GM21515 (cell line): ENCODE data around the gene MYO15A.

Source experiments
- ATAC-seq: cut with Tn5 transposase; IDR thresholded peaks from one replicate; pipeline ENCODE4 v1.9.1; 2021; ENCODE audit not compliant: unreplicated experiment

The MYO15A gene

DNA sequence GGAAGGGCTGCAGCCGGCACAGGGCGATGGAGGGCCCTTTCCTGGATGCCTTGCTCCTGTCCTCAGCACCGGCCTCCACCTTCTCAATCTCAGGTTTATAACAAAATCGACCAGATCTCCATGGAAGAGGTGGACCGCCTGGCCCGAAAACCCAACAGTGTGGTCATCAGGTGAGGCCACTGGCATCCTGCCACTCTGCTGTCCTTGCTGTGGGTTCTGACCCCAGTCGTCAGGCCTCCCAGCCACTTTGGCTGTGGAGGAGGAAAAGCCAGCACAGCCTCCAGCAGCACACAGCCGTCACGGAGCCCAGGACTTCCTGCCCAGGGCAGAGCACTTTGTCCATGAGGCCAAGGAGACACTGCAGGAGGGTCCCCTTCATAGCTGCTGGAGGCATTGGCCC is 6.7 kb upstream of the MYO15A start:
- ATAC-seq: no peak

DNA sequence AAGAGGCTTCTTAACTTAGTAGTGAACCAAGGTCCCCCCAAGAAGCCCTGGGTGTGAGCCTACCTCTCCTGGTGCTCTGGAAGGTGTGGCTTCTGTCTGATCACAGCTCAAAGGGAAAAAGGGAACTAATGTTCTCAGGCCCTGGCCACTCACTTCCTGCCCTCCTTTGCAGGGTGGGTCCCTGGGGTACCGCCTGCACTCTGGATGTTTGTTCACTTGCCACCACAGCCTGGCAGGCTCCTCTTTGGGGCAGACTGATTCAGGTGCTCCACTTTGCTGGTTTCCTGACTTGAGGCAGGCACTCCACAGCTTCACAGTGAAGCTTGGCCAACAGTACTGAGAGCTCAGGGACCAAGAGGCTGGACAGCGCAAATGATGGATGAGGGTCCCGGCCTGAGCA is 5.9 kb upstream of the MYO15A start:
- ATAC-seq: no peak

DNA sequence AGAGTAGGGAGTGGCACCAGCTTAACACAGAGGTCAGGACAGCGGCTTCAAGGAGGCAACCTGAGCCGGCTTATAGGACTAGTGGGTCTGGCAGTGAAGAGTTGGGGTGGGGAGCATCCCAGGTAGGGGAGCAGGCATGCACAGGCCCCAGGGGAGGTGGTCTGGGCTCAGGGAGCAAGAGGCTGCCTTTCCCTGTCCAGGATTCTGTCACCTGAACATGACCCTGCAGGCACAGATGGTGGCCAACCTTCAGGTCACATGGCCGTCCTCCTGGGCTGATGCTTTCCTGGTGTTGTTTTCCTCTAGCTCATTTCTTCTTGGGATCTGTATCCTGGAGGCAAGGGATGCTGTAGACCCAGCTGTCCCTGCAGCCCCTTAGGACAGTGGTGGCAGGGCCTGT is 3.5 kb upstream of the MYO15A start:
- no peak for ATAC-seq

DNA sequence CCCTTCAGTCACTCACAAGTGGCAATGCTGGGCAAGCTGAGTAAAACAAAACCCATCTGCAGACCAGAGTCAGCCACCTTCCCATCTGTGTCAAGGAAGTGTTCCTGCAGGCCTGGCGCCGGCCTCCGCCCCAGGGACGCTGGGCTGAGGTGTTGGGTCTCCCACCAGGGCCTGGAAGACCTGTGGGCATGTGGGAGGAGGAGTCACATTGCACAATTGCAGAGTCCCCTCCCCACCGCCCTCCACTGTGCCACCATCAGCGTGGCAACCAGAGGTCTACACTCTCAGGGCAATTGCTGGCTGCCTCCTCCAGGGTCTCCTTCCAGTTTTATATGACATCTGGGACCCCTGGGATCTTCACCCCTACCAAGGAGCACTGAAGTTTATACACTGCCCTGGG is 3.0 kb upstream of the MYO15A start:
- no peak for ATAC-seq

DNA sequence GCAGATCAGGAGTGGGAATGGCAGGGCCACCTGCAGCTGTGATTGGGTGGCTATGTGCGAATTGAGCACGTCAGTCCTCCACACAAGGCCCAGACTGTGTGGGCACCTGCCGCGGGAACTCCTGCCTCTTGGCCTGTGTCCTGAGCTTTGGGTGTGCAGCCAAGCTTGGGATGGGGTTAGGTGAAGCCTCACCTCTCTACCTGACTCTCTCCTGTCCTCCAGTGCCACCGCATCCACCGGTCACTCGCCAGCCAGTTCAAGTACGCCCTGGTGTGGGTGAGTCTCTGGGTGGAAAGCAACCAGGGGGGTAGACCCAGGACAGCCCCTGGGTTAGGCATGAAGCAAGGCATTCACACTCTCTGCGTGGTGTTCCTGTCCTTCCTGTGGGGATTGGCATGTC is 2.3 kb upstream of the MYO15A start:
- no peak for ATAC-seq

DNA sequence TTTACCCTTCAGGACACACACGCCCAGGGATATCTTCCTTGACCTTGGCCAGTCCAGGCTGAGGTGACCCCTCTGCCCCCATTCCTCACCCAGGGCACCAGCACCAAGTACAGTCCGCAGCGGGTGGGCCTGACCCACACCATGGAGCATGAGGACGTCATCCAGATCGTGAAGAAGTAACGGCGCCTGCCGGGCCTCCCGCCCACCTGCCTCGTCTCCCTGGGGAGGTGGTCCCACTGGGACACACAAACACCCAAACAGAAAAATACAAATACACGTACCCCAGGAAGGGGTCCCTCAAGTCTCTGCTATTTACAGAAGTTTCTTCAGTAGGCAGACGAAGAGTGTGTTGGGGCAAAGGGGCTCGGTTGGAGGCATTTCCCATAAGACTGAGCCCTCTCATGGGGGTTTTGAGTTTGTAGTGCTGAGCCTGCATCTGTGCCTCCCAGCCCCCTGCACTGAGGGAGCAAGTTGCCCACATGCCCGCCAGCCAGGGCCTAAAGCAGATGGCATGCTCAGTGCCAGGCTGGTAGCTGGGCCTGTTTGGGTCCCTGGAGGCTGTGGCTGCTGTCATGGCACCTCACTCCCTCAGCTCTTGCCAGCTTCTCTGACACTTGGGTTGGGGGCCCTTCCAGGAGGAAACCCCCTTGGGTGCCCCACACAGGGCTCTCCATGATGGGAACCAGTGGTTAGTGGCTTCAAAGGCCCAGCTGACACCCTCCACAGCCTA is 1.3 kb upstream of the MYO15A start:
- no peak for ATAC-seq

DNA sequence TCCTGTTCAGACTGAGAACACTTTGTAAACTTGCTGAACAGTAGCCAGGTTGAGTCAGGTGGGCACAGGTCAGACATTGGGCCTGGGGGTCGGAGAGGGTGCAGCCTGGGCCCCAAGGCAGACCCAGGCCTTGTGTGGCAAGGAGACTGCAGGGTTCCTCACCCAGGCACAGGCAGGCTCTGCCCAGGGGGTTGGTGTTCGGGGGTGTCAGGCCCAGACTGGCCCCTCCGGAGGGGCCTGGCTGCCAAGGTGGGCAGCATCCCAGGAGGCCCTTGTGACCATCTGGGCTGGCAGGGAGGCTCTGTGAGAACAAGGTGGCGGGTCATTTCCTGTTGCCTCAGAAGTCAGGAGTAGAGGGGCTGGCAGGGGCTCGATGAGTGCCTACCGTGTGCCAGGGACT is 585 bp upstream of the MYO15A start:
- no peak for ATAC-seq

DNA sequence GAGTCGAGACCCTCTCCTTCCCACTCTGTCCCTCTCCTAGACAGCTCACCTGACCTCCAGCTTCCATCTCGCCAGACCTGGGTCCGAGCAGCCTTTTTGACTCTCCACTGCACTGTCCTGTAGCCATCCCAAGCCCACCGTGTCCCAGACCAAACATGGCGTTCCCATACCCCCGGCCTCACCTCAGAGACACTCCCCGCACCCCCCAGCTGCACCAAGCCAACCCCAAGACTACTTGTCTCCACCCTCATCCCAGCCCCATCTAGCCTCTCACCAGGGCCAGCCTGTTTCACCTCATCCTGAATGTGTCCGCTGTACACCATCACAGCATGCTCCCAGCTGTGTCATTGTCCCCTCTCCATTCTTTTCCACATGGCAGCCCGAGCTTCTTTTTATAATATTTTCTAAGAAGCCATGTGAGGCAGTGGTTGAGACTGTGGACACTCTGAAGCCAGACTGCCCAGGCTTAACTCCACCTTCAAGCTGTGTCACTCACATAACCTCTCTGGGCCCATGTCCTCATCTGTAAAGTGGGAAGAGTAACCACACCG is 1.5 kb downstream of the MYO15A start:
- ATAC-seq: no peak

DNA sequence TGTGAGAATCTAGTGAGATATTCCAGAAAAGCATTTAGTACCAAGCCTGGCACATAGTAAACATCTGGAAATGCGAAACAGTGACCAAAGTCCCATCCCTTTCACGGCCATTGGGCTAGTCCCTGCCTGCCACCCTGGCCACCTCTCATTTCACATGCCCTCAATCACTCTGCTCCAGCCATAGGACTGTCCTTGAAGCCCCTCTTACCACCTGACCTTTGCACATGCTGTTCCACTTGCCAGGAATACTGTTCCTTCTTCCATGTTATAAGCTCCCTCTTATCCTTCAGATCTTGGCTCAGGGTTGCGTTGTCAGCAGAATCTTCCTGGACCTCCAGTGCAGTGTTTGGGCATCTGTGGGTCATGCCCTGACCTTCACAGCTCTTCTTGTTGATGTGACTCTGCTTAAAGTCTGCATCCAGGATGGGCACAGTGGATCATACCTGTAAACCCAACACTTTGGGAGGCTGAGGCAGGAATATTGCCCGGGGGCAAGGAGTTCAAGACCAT is 2.1 kb downstream of the MYO15A start:
- ATAC-seq: no peak

DNA sequence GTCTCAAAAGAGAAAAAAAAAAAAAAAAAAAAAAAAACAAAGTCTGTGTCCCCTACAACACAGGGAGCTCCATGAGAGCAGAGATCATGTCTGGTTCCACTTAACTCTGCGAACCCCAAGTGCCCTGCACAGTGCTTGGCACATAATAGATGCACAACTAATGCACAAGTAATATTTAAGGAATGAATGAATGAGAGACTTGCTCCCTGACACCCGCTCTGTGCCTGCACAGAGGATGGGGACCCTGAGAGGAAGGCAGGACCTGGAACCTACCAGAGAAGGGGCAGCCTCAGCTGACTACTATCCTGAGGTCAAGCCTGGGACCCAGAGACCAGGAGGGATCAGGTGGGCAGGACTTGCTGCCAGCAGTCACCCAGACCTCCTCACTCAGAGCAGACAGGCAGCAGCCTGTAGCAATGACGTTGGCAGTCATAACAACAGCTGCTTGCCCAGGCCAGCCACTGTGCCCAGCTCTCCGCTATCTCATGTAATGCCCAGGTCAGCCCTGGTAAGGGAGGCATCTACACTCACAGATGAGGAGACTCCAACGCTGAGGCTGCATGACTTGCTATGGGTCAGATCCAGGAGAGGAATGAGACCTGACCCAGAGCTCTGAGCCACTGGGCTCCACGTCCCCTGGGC is 2.9 kb downstream of the MYO15A start:
- ATAC-seq: no peak

DNA sequence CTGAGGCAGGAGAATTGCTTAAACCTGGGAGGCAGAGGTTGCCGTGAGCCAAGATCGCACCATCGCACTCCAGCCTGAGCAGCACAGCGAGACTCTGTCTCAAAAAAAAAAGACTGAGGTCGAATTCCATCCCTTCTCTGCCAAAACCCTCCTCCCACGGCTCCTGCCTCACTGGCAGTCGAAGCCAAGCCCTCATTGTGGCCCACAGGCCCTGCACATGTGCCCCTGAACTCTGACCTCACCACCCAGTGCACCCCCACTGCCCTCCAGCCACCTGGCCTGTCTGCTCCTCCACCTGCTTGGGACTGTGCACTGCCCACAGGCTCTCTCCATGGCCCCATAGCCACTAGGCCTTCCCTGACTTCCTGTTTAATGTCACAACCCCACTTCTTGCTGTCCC is 7.0 kb downstream of the MYO15A start:
- ATAC-seq: no peak

DNA sequence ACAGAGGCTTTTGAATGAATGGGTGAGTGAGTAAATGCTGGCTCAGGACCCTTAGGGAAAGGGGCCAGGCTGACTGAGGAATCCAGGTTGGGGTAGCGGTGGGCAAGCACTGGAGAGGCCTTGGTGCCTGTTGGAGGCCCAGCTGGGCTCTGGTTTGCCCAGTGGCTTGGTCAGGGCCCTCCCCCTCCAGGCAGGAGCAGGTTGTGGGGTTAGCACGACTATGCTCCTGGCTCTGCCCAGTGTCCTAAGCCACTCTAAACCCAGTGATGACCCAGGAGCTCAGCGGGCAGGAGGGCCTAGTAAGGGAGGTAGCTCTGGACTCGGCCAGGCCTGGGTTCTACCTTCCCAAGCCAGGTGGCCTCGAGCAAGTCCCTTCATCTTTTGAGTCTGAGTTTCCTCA is 7.5 kb downstream of the MYO15A start:
- ATAC-seq: no peak

DNA sequence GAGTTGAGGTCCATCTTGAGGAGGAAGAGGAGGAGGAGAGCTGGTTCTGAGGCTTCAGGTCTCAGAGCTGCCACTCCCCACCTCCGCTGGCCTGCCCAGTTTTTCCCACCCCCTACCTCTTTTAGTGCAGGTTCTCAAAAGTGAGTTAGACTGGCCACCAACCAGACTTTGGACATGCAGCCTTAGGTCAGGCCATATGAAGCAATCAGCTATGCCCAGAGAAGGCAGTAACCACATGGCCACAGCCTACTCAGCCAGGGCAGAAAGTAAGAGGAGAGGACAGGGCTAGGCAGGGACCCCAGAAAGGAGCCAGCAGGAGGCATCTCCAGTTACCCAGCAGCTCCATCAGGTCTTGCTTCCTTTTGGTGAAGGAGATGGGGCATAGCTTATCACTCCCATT is 9.0 kb downstream of the MYO15A start:
- no peak for ATAC-seq

DNA sequence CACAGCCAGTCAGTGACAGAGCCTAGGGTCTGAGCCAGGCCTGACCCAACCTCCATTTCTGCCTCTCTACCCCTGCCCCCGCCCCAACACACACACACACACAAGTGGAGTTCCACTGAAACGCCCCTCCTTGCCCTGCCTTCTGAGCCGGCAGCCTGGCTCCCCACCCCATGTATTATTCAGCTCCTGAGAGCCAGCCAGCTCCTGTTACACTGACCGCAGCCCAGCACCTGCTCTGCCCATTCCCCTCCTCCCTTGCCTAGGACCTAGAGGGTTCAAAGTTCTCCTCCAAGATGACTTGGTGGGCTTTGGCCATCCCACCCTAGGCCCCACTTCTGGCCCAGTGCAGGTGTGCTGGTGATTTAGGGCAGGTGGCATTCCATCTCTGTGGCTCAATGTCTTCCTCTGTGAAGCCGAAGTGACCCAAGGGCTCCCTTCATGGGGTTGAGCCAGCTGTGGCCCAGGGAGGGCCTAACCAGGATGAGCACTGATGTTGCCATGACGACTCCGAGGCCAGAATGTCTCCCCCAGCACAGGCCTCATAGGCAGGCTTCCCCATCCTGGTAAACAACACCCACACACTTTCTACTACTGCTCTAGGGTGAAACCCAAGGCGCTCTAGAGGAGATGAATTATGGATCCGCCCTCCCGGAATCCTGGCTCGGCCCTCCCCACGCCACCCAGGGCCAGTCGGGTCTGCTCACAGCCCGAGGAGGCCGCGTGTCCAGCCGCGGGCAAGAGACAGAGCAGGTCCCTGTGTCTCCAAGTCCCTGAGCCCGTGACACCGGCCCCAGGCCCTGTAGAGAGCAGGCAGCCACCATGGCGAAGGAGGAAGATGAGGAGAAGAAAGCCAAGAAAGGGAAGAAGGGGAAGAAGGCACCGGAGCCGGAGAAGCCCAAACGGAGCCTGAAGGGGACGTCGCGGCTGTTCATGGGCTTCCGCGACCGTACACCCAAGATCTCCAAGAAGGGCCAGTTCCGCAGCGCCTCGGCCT is 9.7 kb downstream of the MYO15A start:
- no peak for ATAC-seq

DNA sequence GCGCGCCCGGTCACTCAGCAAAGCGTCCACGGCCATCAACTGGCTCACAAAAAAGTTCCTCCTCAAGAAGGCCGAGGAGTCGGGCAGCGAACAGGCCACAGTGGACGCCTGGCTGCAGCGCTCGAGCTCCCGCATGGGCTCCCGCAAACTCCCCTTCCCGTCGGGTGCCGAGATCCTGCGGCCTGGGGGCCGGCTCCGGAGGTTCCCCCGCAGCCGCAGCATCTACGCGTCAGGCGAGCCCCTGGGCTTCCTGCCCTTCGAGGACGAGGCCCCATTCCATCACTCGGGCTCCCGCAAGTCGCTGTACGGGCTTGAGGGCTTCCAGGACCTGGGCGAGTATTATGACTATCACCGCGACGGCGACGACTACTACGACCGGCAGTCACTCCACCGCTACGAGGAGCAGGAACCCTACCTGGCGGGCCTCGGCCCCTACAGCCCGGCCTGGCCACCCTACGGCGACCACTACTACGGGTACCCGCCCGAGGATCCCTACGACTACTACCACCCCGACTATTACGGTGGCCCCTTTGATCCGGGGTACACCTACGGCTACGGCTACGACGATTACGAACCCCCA is 10.7 kb downstream of the MYO15A start:
- ATAC-seq: no peak

DNA sequence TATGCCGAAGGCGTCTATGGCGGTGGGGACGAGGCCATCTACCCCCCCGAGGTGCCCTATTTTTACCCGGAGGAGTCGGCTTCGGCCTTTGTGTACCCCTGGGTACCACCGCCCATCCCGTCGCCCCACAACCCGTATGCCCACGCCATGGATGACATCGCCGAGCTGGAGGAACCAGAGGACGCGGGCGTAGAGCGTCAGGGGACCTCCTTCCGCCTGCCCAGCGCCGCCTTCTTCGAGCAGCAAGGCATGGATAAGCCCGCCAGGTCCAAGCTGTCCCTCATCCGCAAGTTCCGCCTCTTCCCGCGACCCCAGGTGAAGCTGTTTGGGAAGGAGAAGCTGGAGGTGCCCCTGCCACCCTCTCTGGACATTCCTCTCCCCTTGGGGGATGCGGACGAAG is 11.4 kb downstream of the MYO15A start:
- no peak for ATAC-seq

DNA sequence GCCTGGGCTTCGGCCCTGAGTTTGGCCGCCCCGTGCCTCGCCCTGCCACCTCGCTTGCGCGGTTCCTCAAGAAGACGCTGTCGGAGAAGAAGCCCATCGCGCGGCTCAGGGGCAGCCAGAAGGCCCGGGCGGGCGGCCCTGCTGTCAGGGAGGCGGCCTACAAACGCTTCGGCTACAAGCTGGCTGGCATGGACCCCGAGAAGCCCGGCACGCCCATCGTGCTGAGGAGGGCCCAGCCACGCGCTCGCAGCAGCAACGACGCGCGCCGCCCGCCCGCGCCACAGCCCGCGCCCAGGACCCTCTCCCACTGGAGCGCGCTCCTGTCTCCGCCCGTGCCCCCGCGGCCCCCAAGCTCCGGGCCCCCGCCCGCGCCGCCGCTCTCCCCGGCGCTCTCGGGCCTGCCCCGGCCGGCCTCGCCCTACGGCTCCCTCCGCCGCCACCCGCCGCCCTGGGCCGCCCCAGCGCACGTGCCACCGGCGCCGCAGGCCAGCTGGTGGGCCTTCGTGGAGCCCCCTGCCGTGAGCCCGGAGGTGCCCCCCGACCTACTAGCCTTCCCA is 12.0 kb downstream of the MYO15A start:
- no peak for ATAC-seq

DNA sequence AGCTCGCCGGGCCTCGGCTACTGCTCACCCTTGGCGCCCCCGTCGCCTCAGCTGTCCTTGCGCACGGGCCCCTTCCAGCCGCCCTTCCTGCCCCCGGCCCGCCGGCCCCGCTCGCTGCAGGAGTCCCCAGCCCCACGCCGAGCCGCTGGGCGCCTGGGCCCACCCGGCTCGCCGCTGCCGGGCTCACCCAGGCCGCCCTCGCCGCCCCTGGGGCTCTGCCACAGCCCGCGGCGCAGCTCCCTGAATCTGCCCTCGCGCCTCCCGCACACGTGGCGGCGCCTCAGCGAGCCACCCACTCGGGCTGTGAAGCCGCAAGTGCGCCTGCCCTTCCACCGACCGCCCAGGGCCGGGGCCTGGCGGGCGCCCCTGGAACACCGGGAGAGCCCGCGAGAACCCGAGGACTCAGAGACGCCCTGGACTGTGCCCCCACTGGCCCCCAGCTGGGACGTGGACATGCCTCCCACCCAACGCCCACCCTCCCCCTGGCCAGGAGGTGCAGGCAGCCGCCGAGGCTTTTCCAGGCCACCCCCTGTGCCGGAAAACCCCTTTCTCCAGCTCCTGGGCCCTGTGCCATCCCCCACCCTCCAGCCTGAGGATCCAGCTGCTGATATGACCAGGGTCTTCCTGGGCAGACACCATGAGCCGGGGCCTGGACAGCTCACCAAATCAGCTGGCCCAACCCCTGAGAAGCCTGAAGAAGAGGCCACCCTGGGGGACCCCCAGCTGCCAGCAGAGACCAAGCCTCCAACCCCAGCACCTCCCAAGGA is 12.8 kb downstream of the MYO15A start:
- ATAC-seq: no peak

DNA sequence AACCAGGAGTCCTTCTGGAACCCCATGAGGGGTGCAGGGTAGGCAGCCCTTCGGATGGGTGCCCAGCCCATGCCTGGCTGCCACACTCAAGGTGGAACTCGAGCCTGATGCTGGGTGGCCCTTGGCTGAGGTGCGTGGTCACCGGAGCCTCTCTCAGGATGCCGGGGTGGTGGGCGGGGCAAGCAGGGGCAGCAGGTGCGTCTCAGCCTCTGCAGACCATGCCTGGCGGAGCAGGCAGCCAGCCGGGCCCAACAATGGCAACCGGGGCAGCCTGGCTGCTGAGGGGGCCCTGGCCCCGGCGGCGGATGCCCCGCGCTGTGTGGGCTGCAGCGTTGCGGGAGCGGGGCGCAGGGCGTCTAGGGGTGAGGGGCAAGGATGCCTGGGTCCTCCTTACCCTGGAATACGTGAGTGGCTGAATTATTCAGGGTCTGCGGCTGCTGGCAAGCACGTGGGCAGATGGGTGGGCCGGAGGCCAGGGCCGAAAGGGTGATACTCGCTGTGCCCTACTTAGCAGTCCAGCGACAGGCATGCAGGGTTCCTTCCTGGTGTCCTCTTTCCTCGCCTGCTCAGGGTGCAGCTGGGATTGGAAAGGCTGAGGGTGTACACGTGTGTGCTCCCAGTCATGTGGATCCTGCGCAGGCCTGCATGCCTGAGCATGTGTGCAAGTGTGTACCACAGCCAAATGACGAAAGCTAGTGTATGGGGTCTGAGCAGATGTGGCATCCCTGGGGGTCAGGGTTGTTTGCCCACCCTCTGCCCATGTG is 14.6 kb downstream of the MYO15A start:
- no peak for ATAC-seq
